Fibroblast of lung (primary cell): ENCODE measurements around the gene BPIFA2. TPM values are rescaled to one million over a fixed set of nuclear protein-coding genes. Genes with fewer than 3 reads are reported as not detected.

Experiments used
- DNase-seq, 2 donors: peaks; one replicate each; pipeline versions ENCODE4 v3.0.0 to v3.0.0-alpha.2; 2010; ENCODE audit warnings: low read depth in 2 of 2
- H2AFZ ChIP-seq: 2 replicates; pipeline ENCODE4 v1.5.1; 2012; ENCODE audit warnings: low read length, control low read depth, inconsistent platforms
- H3K27ac ChIP-seq: 2 replicates; pipeline ENCODE4 v1.5.1; 2011; ENCODE audit warnings: low read length, control low read depth; ENCODE audit not compliant: insufficient read depth
- H3K27me3 ChIP-seq: 2 replicates; pipeline ENCODE4 v1.5.1; 2011; ENCODE audit warnings: mild to moderate bottlenecking, low read length; ENCODE audit not compliant: control insufficient read depth, insufficient read depth
- H3K36me3 ChIP-seq: 2 replicates; pipeline ENCODE4 v1.5.1; 2011; ENCODE audit warnings: low read length; ENCODE audit not compliant: control insufficient read depth, insufficient read depth
- H3K4me1 ChIP-seq: 2 replicates; pipeline ENCODE4 v1.5.1; 2011; ENCODE audit warnings: low read length; ENCODE audit not compliant: control insufficient read depth, insufficient read depth; ENCODE audit errors: extremely low read depth
- H3K4me2 ChIP-seq: 2 replicates; pipeline ENCODE4 v1.5.1; 2011; ENCODE audit warnings: low read length, control low read depth; ENCODE audit not compliant: insufficient read depth; ENCODE audit errors: extremely low read depth
- H3K4me3 ChIP-seq, 4 experiments: fragments of 200-600 bp in 1 of 4; sonication (generic) in 1 of 4; replicated peaks in 1 of 4; 2 replicates each; pipeline ENCODE4 v1.5.1; 2011 to 2016; ENCODE audit warnings: low read length in 4 of 4, low read depth in 3 of 4, mild to moderate bottlenecking in 3 of 4, control low read depth in 2 of 4, inconsistent platforms in 1 of 4, mixed read lengths in 1 of 4; ENCODE audit not compliant: insufficient read depth in 1 of 4; ENCODE audit errors: control extremely low read depth in 1 of 4
- H3K79me2 ChIP-seq: 2 replicates; pipeline ENCODE4 v1.5.1; 2012; ENCODE audit warnings: mild to moderate bottlenecking, low read length, inconsistent platforms; ENCODE audit not compliant: control insufficient read depth, insufficient read depth
- H3K9ac ChIP-seq: 2 replicates; pipeline ENCODE4 v1.5.1; 2011; ENCODE audit warnings: mild to moderate bottlenecking, low read length, control low read depth; ENCODE audit not compliant: insufficient read depth
- H3K9me3 ChIP-seq: 2 replicates; pipeline ENCODE4 v1.5.1; 2012; ENCODE audit warnings: low read depth, low read length; ENCODE audit not compliant: control insufficient read depth, insufficient read depth
- H4K20me1 ChIP-seq: 2 replicates; pipeline ENCODE4 v1.5.1; 2011; ENCODE audit warnings: low read length; ENCODE audit not compliant: control insufficient read depth, insufficient read depth; ENCODE audit errors: extremely low read depth
- EZH2 ChIP-seq: IDR thresholded peaks from 2 replicates; pipeline ENCODE4 v1.5.1; 2012; ENCODE audit warnings: low read length, control low read depth, mild to moderate bottlenecking; ENCODE audit errors: missing control alignments
- polyA plus RNA-seq, 2 donors: library from polyadenylated mRNA; depleted of rRNA in 1 of 2; stranded (reverse) in 1 of 2; unstranded in 1 of 2; fragments of >200 nt; gene quantifications; 2 replicates each; pipeline ENCODE4 v1.2.1, GENCODE V29; 2011 to 2012; ENCODE audit warnings: missing spikeins in 1 of 2
- total RNA-seq: library from RNA; depleted of rRNA; stranded (reverse); fragments of >200 nt; gene quantifications from 2 replicates; pipeline ENCODE4 v1.2.1, GENCODE V29; 2014
- TF ChIP-seq, protein P1 (sequence below), 2 donors: IDR thresholded peaks in 1 of 2; conservative IDR thresholded peaks in 1 of 2; 1 replicate in 1 of 2; 2 replicates in 1 of 2; pipeline ENCODE4 v1.5.1; 2011 to 2012; ENCODE audit warnings: low read length in 2 of 2, control low read depth in 1 of 2, inconsistent platforms in 1 of 2, low read depth in 1 of 2, mild to moderate bottlenecking in 1 of 2

BPIFA2 gene
- total and polyA plus RNA-seq, 2 donors (not counting 1 experiment from before 2014, with no cell fraction given): not detected

DNA sequence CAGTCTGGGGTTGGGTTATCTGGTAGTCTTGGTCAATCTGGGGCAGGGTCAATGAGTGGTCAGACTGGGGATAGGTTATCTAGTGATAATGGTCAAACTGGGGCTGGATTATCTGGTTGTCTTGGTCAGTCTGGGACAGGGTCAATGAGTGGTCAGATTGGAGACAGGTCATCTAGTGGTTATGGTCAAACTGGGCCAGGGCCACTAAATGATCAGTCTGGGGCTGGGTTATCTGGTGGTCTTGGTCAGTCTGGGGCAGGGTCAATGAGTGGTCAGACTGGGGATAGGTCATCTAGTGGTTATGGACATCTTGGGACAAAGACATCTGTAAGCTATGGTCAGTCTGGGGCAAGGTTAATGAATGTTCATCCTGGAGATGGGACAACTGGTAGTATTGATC is 28.5 kb upstream of the BPIFA2 start:
- Histone ChIP-seq H3K79me2 (no peaks in the 10 kb centered on the region), H3K4me3 (no peak overlapping the region), H3K27ac (no peak overlapping the region), H3K27me3 (no peaks in the 10 kb centered on the region), H3K4me1 (no peaks in the 10 kb centered on the region), H4K20me1 (no peaks in the 10 kb centered on the region), H2AFZ (no peak overlapping the region), H3K9ac (no peak overlapping the region), H3K4me2 (no peak overlapping the region), H3K36me3 (no peaks in the 10 kb centered on the region), H3K9me3 (no peaks in the 10 kb centered on the region)
- no peak for DNase-seq
- TF ChIP-seq, protein P1, sequence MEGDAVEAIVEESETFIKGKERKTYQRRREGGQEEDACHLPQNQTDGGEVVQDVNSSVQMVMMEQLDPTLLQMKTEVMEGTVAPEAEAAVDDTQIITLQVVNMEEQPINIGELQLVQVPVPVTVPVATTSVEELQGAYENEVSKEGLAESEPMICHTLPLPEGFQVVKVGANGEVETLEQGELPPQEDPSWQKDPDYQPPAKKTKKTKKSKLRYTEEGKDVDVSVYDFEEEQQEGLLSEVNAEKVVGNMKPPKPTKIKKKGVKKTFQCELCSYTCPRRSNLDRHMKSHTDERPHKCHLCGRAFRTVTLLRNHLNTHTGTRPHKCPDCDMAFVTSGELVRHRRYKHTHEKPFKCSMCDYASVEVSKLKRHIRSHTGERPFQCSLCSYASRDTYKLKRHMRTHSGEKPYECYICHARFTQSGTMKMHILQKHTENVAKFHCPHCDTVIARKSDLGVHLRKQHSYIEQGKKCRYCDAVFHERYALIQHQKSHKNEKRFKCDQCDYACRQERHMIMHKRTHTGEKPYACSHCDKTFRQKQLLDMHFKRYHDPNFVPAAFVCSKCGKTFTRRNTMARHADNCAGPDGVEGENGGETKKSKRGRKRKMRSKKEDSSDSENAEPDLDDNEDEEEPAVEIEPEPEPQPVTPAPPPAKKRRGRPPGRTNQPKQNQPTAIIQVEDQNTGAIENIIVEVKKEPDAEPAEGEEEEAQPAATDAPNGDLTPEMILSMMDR (conservative IDR thresholded peaks at IDR 0.05 in 1 of 2, IDR thresholded peaks at IDR 0.05 in 1 of 2; ENCODE audit: low read depth in 1 of 2, low read length in 2 of 2): no peak
- no peak for TF ChIP-seq EZH2

DNA sequence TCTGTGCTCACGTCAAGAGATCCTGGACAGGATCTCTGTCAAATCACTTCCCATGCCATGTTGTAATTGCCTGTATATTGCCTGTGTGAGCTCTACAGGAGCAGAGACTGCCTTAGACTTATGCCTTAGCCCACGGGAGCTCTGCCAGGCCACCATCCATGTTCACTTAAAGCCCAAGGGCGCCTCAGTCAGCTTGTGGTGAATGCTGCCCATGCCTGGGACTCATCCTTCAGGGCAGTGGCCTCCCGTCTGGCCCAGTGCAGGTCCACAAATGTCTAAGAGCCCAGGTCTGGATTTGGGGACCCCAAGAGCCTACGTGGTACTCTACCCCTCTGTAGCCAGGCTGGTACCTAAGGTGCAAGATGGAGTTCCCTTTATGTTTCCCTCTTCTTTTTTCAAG is 22.4 kb upstream of the BPIFA2 start:
- Histone ChIP-seq H2AFZ (no peak overlapping the region), H3K4me1 (no peaks in the 10 kb centered on the region), H3K4me3 (no peak overlapping the region), H4K20me1 (no peaks in the 10 kb centered on the region), H3K36me3 (no peaks in the 10 kb centered on the region), H3K9ac (no peak overlapping the region), H3K27me3 (no peaks in the 10 kb centered on the region), H3K9me3 (no peaks in the 10 kb centered on the region), H3K27ac (no peak overlapping the region), H3K79me2 (no peaks in the 10 kb centered on the region), H3K4me2 (no peak overlapping the region)
- DNase-seq: no peak
- TF ChIP-seq, protein P1 (conservative IDR thresholded peaks at IDR 0.05 in 1 of 2, IDR thresholded peaks at IDR 0.05 in 1 of 2; ENCODE audit: low read depth in 1 of 2, low read length in 2 of 2): no peak
- TF ChIP-seq EZH2: no peak

- no peak overlapping the region for H3K4me2 ChIP-seq
- no peak overlapping the region for H2AFZ ChIP-seq
- no peaks in the 10 kb centered on the region for H3K36me3 ChIP-seq
- H3K4me3 ChIP-seq: no peak overlapping the region
- no peaks in the 10 kb centered on the region for H3K9me3 ChIP-seq
- TF ChIP-seq, protein P1 (conservative IDR thresholded peaks at IDR 0.05 in 1 of 2, IDR thresholded peaks at IDR 0.05 in 1 of 2; ENCODE audit: low read depth in 1 of 2, low read length in 2 of 2): no peak
- TF ChIP-seq EZH2: no peak
- H3K27me3 ChIP-seq: no peaks in the 10 kb centered on the region
- H3K27ac ChIP-seq: no peak overlapping the region
- no peak overlapping the region for H3K9ac ChIP-seq
- H4K20me1 ChIP-seq: no peaks in the 10 kb centered on the region
- no peaks in the 10 kb centered on the region for H3K4me1 ChIP-seq
- no peaks in the 10 kb centered on the region for H3K79me2 ChIP-seq
- DNase-seq: no peak
Measured at GRCh38 chr20:33147299-33147698, 20.7 kb upstream of the BPIFA2 start.
